CD4-positive, alpha-beta T cell treated with Interleukin-6 at 100 ng/mL for 8 hours (primary cell): ENCODE results near the gene SEMA3E.
"Not testable (repeated sequence)": the region's sequence is repeated elsewhere in the genome, so short reads cannot be mapped to it uniquely, and the experiment has no call there.

Experiments used
- DNase-seq: peaks from one replicate; pipeline ENCODE4 v3.0.0-alpha.2; 2020; ENCODE audit warnings: mixed read lengths, low spot score

SEMA3E gene

GRCh38 chr7:83486957-83487356 is 162.0 kb downstream of the SEMA3E start:
- DNase-seq = no peak

GRCh38 chr7:83486536-83486935 is 162.4 kb downstream of the SEMA3E start:
- no peak for DNase-seq

GRCh38 chr7:83484826-83485225 is 164.1 kb downstream of the SEMA3E start:
- DNase-seq = no peak

- DNase-seq = no peak
Observed at GRCh38 chr7:83484266-83484665, 164.7 kb downstream of the SEMA3E start.

GRCh38 chr7:83478616-83479015 is 170.3 kb downstream of the SEMA3E start:
- DNase-seq = no peak

- no peak for DNase-seq
Observed at GRCh38 chr7:83476511-83477050, 172.4 kb downstream of the SEMA3E start.

GRCh38 chr7:83475420-83475819 is 173.5 kb downstream of the SEMA3E start:
- DNase-seq = no peak

- no peak for DNase-seq
Observed at GRCh38 chr7:83472376-83472775, 176.6 kb downstream of the SEMA3E start.

- DNase-seq = no peak
Observed at GRCh38 chr7:83469491-83469890, 179.4 kb downstream of the SEMA3E start.

- DNase-seq = no peak
Observed at GRCh38 chr7:83469076-83469475, 179.9 kb downstream of the SEMA3E start.

- DNase-seq = no peak
Observed at GRCh38 chr7:83468251-83468739, 180.6 kb downstream of the SEMA3E start.

- no peak for DNase-seq
Observed at GRCh38 chr7:83467493-83467892, 181.4 kb downstream of the SEMA3E start.

GRCh38 chr7:83466956-83467355 is 182.0 kb downstream of the SEMA3E start:
- no peak for DNase-seq

- DNase-seq = no peak
Observed at GRCh38 chr7:83466187-83466923, 182.6 kb downstream of the SEMA3E start.

- DNase-seq = no peak
Observed at GRCh38 chr7:83465643-83466042, 183.3 kb downstream of the SEMA3E start.

- DNase-seq = not testable (repeated sequence)
Observed at GRCh38 chr7:83461820-83462219, 187.1 kb downstream of the SEMA3E start.

- DNase-seq = not testable (repeated sequence)
Observed at GRCh38 chr7:83459930-83460653, 188.8 kb downstream of the SEMA3E start.

GRCh38 chr7:83459101-83459929 is 189.6 kb downstream of the SEMA3E start:
- not testable (repeated sequence) for DNase-seq

GRCh38 chr7:83457022-83457892 is 191.7 kb downstream of the SEMA3E start:
- no peak for DNase-seq

- DNase-seq = no peak
Observed at GRCh38 chr7:83456413-83456812, 192.5 kb downstream of the SEMA3E start.

GRCh38 chr7:83455612-83456011 is 193.3 kb downstream of the SEMA3E start:
- DNase-seq = no peak
